Upper lobe of left lung (tissue), 4 donors: ENCODE data around the gene INPP4B.

Source experiments
- POLR2A ChIP-seq, 4 donors: fragments of 450-650 bp; IDR thresholded peaks; one replicate each; pipeline ENCODE4 v1.5.1; 2016 to 2017; ENCODE audit warnings: antibody characterized with exemption in 4 of 4, mild to moderate bottlenecking in 2 of 4
- POLR2AphosphoS5 ChIP-seq, 2 donors: sonication (generic); formaldehyde crosslinking; IDR thresholded peaks; one replicate each; pipeline ENCODE4 v1.5.1; 2017; ENCODE audit warnings: antibody characterized with exemption in 2 of 2
- TF ChIP-seq, protein P1 (sequence below), 6 experiments: fragments of 450-650 bp in 4 of 6; fragments of 200-600 bp in 2 of 6; sonication (generic) in 2 of 6; IDR thresholded peaks; one replicate each; pipeline ENCODE4 v1.5.1; 2016 to 2019; ENCODE audit warnings: antibody characterized with exemption in 6 of 6

DNA sequence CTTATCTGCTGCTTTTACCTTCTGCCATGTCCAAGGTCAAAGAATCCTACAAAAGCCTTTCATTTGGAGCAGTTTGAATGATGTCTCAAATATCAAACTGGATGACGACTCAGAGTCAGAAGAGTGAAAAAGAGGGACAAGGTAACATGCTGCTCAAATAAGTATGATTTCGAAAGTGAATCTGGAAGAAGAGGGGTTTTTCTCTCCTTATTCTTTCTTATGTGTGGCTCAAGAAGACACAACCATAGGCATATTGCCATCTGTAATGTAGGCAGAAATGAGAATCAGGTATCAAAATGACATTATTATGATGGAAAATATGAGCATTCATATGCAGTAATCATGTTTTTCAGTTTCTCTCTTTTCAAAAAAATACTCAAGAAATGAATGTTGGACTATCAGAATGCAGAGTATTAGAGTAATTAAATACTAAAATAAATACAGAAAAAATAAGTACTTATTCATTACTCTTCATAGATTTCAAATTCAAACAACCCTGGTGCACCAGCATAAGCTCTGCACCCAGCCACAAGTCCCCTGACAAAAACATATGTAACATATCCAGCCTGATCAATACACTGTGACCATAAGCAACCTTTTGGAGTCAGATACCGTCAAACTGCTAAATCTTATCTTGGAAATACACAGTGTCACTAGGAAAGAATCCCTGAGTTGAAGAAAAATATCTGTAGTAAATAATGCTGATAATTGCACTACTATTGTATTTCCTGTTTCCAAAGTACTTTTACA, 468.6 kb downstream of the INPP4B start:
- TF ChIP-seq POLR2AphosphoS5 (IDR thresholded peaks at IDR 0.05) (no peak), POLR2A (IDR thresholded peaks at IDR 0.05) (no peak)
- TF ChIP-seq, protein P1, sequence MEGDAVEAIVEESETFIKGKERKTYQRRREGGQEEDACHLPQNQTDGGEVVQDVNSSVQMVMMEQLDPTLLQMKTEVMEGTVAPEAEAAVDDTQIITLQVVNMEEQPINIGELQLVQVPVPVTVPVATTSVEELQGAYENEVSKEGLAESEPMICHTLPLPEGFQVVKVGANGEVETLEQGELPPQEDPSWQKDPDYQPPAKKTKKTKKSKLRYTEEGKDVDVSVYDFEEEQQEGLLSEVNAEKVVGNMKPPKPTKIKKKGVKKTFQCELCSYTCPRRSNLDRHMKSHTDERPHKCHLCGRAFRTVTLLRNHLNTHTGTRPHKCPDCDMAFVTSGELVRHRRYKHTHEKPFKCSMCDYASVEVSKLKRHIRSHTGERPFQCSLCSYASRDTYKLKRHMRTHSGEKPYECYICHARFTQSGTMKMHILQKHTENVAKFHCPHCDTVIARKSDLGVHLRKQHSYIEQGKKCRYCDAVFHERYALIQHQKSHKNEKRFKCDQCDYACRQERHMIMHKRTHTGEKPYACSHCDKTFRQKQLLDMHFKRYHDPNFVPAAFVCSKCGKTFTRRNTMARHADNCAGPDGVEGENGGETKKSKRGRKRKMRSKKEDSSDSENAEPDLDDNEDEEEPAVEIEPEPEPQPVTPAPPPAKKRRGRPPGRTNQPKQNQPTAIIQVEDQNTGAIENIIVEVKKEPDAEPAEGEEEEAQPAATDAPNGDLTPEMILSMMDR (IDR thresholded peaks at IDR 0.05): no peak
